Left renal pelvis (tissue), 4 donors: ENCODE measurements around the gene SSR4. TPM values are rescaled to one million over a fixed set of nuclear protein-coding genes. Genes with fewer than 3 reads are reported as not detected.
"Not testable (repeated sequence)": the region's sequence is repeated elsewhere in the genome, so short reads cannot be mapped to it uniquely, and the experiment has no call there.

Source experiments
- DNase-seq, 4 donors: peaks; one replicate each; pipeline ENCODE4 v3.0.0-alpha.2; 2013; ENCODE audit warnings: low read depth in 4 of 4, low spot score in 3 of 4
- polyA plus RNA-seq, 4 donors: library from polyadenylated mRNA; unstranded; fragments of 120-200 nt; gene quantifications; one replicate each; pipeline ENCODE4 v1.2.1, GENCODE V29; 2013; ENCODE audit not compliant: insufficient read length in 4 of 4

The SSR4 gene
- 100 to 1,000 TPM; 133 to 167 (median 150) TPM for polyA plus RNA-seq

- DNase-seq = peak; percentile 76 to 88 (median 82)
These were observed at the start of gene SSR4, which contains the start of gene IDH3G for GRCh38 chrX:153794018-153794896. Gene SSR4, plus strand, starts transcription at chrX:153794668. Its CDS starts 20 bp downstream, at chrX:153794688. Gene IDH3G, minus strand, starts transcription at chrX:153794375. Its CDS starts 49 bp downstream, at chrX:153794326.

- not testable (repeated sequence) for DNase-seq
These were observed 49.4 kb upstream of the SSR4 start for GRCh38 chrX:153745067-153745433.

GRCh38 chrX:153746359-153746758, 48.1 kb upstream of the SSR4 start:
- no peak for DNase-seq

- DNase-seq = not testable (repeated sequence)
These were observed 47.5 kb upstream of the SSR4 start for GRCh38 chrX:153746991-153747390.

- DNase-seq = not testable (repeated sequence)
These were observed 45.5 kb upstream of the SSR4 start for GRCh38 chrX:153749017-153749416.

- DNase-seq = no peak
These were observed 44.2 kb upstream of the SSR4 start for GRCh38 chrX:153750127-153750774.

GRCh38 chrX:153755136-153755535, 39.3 kb upstream of the SSR4 start:
- DNase-seq = no peak

GRCh38 chrX:153761863-153762262, 32.6 kb upstream of the SSR4 start:
- DNase-seq = no peak

- DNase-seq = no peak
These were observed 31.8 kb upstream of the SSR4 start for GRCh38 chrX:153762626-153763173.

- no peak for DNase-seq
These were observed 31.1 kb upstream of the SSR4 start for GRCh38 chrX:153763298-153763932.

GRCh38 chrX:153763989-153764755, 30.3 kb upstream of the SSR4 start, which contains the start of gene PLXNB3:
Gene PLXNB3, plus strand, starts transcription at chrX:153764249. Its CDS starts 1,287 bp downstream, at chrX:153765536.
- peak in 1 of 4 donors; percentile 49 for DNase-seq

- DNase-seq = no peak
These were observed 29.7 kb upstream of the SSR4 start for GRCh38 chrX:153764786-153765137.

GRCh38 chrX:153765138-153766079, 29.1 kb upstream of the SSR4 start:
- DNase-seq = no peak

- no peak for DNase-seq
These were observed 28.2 kb upstream of the SSR4 start for GRCh38 chrX:153766098-153766817.

GRCh38 chrX:153766871-153767673, 27.4 kb upstream of the SSR4 start:
- DNase-seq = no peak

GRCh38 chrX:153767674-153768055, 26.8 kb upstream of the SSR4 start:
- DNase-seq = no peak

- DNase-seq = no peak
These were observed 25.9 kb upstream of the SSR4 start for GRCh38 chrX:153768311-153769157.
